GM12878 (cell line): ENCODE data around the gene IFI27L2. TPM values are rescaled to one million over a fixed set of nuclear protein-coding genes. Genes with fewer than 3 reads are reported as not detected.

Source experiments
- ATAC-seq: fragments of 200-7000 bp; cut with Tn5 transposase; 3 replicates; pipeline ENCODE4 v1.9.1; 2020; ENCODE audit warnings: mild to moderate bottlenecking, moderate library complexity
- BruUV-seq: library from RNA; stranded (reverse); fragments of 400-500 nt; replicated peaks from 2 replicates; lab custom pipeline; 2021; lab: Mats Ljungman, UMichigan
- CTCF ChIA-PET: fragments of 300-600 bp; sonication (Branson Sonifier 250); formaldehyde crosslinking; extraction: SDS; loops from one replicate; lab custom pipeline; 2021; ENCODE audit warnings: inconsistent platforms; lab: Yijun Ruan, JAX
- POLR2A ChIA-PET: fragments of 350-600 bp; formaldehyde crosslinking; extraction: SDS; loops from one replicate; lab custom pipeline; 2021; ENCODE audit warnings: inconsistent platforms; lab: Charles Lee
- RAD21 ChIA-PET: fragments of 300-600 bp; sonication (Branson Sonifier 250); formaldehyde crosslinking; loops from one replicate; lab custom pipeline; 2023; ENCODE audit warnings: antibody characterized with exemption; ENCODE audit not compliant: unreplicated experiment; lab: Charles Lee
- SMC1A ChIA-PET: fragments of 300-600 bp; sonication (Branson Sonifier 250); formaldehyde crosslinking; loops from one replicate; lab custom pipeline; 2023; ENCODE audit not compliant: unreplicated experiment, uncharacterized antibody; lab: Charles Lee
- DNase-seq: peaks from one replicate; pipeline ENCODE4 v3.0.0-alpha.2; 2011; ENCODE audit warnings: low read depth, low spot score
- FAIRE-seq: peaks from 3 replicates; lab custom pipeline; 2011; peaks lifted over from hg19 to GRCh38; lab: Jason Lieb, UNC
- H2AFZ ChIP-seq: 2 replicates; pipeline ENCODE4 v1.6.0; 2011; ENCODE audit warnings: low read depth, low read length, control low read depth; ENCODE audit not compliant: control insufficient read depth
- H3K27ac ChIP-seq: 2 replicates; pipeline ENCODE4 v1.5.1; 2011; ENCODE audit warnings: control low read depth; ENCODE audit not compliant: control insufficient read depth, insufficient read depth
- H3K27me3 ChIP-seq, 2 experiments: replicated peaks in 1 of 2; 2 replicates each; pipeline versions ENCODE4 v1.6.0 to v1.6.1; 2011; ENCODE audit warnings: low read length in 1 of 2; ENCODE audit not compliant: control insufficient read depth in 2 of 2, insufficient read depth in 2 of 2
- H3K36me3 ChIP-seq, 2 experiments: 2 replicates each; pipeline ENCODE4 v1.5.1; 2011; ENCODE audit warnings: low read length in 1 of 2; ENCODE audit not compliant: control insufficient read depth in 2 of 2, insufficient read depth in 2 of 2
- H3K4me1 ChIP-seq: 2 replicates; pipeline ENCODE4 v1.6.1; 2011; ENCODE audit warnings: mild to moderate bottlenecking, low read length, moderate library complexity, mixed read lengths; ENCODE audit not compliant: control insufficient read depth, insufficient read depth
- H3K4me2 ChIP-seq: 2 replicates; pipeline ENCODE4 v1.6.0; 2011; ENCODE audit warnings: control low read depth; ENCODE audit not compliant: control insufficient read depth, insufficient read depth
- H3K4me3 ChIP-seq: fragments of 200-600 bp; sonication (generic); 2 replicates; pipeline ENCODE4 v1.5.1; 2016
- H3K79me2 ChIP-seq: 2 replicates; pipeline ENCODE4 v1.6.0; 2011; ENCODE audit warnings: low read length; ENCODE audit not compliant: control insufficient read depth, insufficient read depth
- H3K9ac ChIP-seq: 2 replicates; pipeline ENCODE4 v1.8.0; 2011; ENCODE audit warnings: low read length, control low read depth, mixed read lengths; ENCODE audit not compliant: control insufficient read depth, insufficient read depth
- H3K9me3 ChIP-seq: replicated peaks from 3 replicates; pipeline ENCODE4 v1.5.1; 2011; ENCODE audit warnings: mild to moderate bottlenecking, low read length; ENCODE audit not compliant: control insufficient read depth, insufficient read depth
- H4K20me1 ChIP-seq: 2 replicates; pipeline ENCODE4 v1.6.0; 2011; ENCODE audit not compliant: control insufficient read depth, insufficient read depth
- CHD4 ChIP-seq: fragments of 200-600 bp; sonication (generic); IDR thresholded peaks from 2 replicates; pipeline ENCODE4 v1.6.1; 2016; ENCODE audit warnings: mild to moderate bottlenecking
- EP300 ChIP-seq, 2 experiments: fragments of 150-350 bp in 1 of 2; IDR thresholded peaks; 2 replicates each; pipeline ENCODE4 v1.6.1; 2011 to 2012; ENCODE audit warnings: low read depth in 2 of 2, low read length in 2 of 2, borderline replicate concordance in 1 of 2, improper control_type of control experiment in 1 of 2, inconsistent platforms in 1 of 2; ENCODE audit not compliant: control insufficient read depth in 1 of 2
- IKZF2 ChIP-seq, 2 experiments: fragments of 450-650 bp; IDR thresholded peaks; 2 replicates each; pipeline ENCODE4 v1.6.1; 2017; ENCODE audit warnings: mild to moderate bottlenecking in 2 of 2, moderate library complexity in 2 of 2
- KAT2A ChIP-seq: conservative IDR thresholded peaks from 2 replicates; pipeline ENCODE4 v1.6.1; 2011; ENCODE audit warnings: low read depth, low read length; ENCODE audit not compliant: control insufficient read depth
- KDM1A ChIP-seq: fragments of 200-600 bp; sonication (generic); IDR thresholded peaks from 2 replicates; pipeline ENCODE4 v1.6.1; 2016; ENCODE audit warnings: borderline replicate concordance
- NFIC ChIP-seq: IDR thresholded peaks from 2 replicates; pipeline ENCODE4 v1.6.1; 2012; ENCODE audit warnings: low read depth, mild to moderate bottlenecking, inconsistent platforms, low read length, moderate library complexity
- NR2F1 ChIP-seq: fragments of 450-650 bp; conservative IDR thresholded peaks from 2 replicates; pipeline ENCODE4 v1.6.1; 2017; ENCODE audit warnings: mild to moderate bottlenecking
- WGBS: methylation state at CpG from one replicate; pipeline ENCODE4 v1.1.6; 2016; ENCODE audit warnings: low lambda C conversion rate; ENCODE audit not compliant: insufficient replicate concordance, insufficient coverage; ENCODE audit errors: missing lambda C conversion rate; 5-methylcytosine and 5-hydroxymethylcytosine counted together
- in situ Hi-C: fragments of 300-500 bp; cut with MboI; formaldehyde crosslinking; loops from 9 replicates; pipeline ENCODE4 v1.14.3; 2018; ENCODE audit warnings: mixed read lengths
- intact Hi-C: fragments of 100-400 bp; cut with micrococcal nuclease; formaldehyde crosslinking; loops from one replicate; pipeline ENCODE4 v1.14.2; 2022; ENCODE audit not compliant: unreplicated experiment
- polyA plus RNA-seq, 11 experiments: library from polyadenylated mRNA; depleted of rRNA in 4 of 11; unstranded in 6 of 11; stranded (reverse) in 5 of 11; fragments of >200 nt; fragmentation: Nextera tagmentation in 4 of 11; fragmentation: Illumina TruSeq in 1 of 11; extraction: Ambion mirVana in 4 of 11; extraction: Trizol in 1 of 11; gene quantifications; 1 replicate in 1 of 11; 2 replicates in 10 of 11; pipeline versions ENCODE4 v1.2.1 to v1.2.3, GENCODE V29; 2011 to 2016; ENCODE audit warnings: inconsistent platforms in 2 of 11, missing spikeins in 2 of 11, low read depth in 1 of 11
- total RNA-seq, 4 experiments: library from RNA; depleted of rRNA in 3 of 4; stranded (reverse); fragments of >200 nt in 3 of 4; fragmentation: Illumina TruSeq in 1 of 4; extraction: Trizol in 1 of 4; gene quantifications; 2 replicates each; pipeline versions ENCODE4 v1.2.1 to v1.2.3, GENCODE V29; 2013 to 2021
- TF ChIP-seq, protein P1 (sequence below): IDR thresholded peaks from 2 replicates; pipeline ENCODE4 v1.6.1; 2012; ENCODE audit warnings: improper control_type of control experiment, low read depth, low read length; ENCODE audit not compliant: insufficient replicate concordance

IFI27L2 gene
- total and polyA plus RNA-seq, 10 of the 15 experiments (the other 5 are each of a cell fraction or from before 2014, with no cell fraction given), result 26.6 to 134 (median 60.3) TPM

DNA sequence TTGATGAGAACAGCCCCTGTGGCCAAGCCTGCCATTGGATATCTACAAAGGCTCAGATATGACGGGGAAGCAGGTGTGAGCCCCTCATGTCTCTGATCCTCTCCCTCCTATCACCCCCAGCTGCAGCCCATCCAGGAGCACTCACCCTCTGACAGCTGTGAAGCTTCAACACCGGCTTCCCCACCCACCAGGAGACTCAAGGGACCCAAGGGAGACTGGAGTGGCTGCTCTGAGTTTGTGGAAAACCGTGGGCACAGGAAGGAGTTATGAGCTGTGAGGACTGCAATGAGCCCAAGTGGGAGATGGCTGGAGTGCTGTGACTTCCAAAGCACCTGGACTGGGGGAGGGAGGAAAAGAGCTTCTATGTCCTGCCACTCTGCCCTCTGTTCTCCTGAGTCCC, 7.9 kb downstream of the IFI27L2 start:
- in situ Hi-C loops (no loop called here), intact Hi-C loops (no loop called here)
- Histone ChIP-seq H3K36me3 (no peaks in the 10 kb centered on the region; a peak in 1 of 4 replicates), H3K79me2 (no peaks in the 10 kb centered on the region), H3K27me3 (no peaks in the 10 kb centered on the region; a peak in 1 of 4 replicates), H4K20me1 (no peaks in the 10 kb centered on the region), H3K4me3 (no peak overlapping the region), H3K4me2 (no peak overlapping the region), H3K9ac (no peak overlapping the region), H3K4me1 (no peaks in the 10 kb centered on the region), H3K9me3 (no peaks in the 10 kb centered on the region; the same call in 2 of the 3 replicates), H3K27ac (no peak overlapping the region), H2AFZ (no peak overlapping the region)
- no peak for TF ChIP-seq NFIC
- no peak for TF ChIP-seq IKZF2 (IDR thresholded peaks at IDR 0.05)
- no peak for TF ChIP-seq CHD4
- TF ChIP-seq, protein P1, sequence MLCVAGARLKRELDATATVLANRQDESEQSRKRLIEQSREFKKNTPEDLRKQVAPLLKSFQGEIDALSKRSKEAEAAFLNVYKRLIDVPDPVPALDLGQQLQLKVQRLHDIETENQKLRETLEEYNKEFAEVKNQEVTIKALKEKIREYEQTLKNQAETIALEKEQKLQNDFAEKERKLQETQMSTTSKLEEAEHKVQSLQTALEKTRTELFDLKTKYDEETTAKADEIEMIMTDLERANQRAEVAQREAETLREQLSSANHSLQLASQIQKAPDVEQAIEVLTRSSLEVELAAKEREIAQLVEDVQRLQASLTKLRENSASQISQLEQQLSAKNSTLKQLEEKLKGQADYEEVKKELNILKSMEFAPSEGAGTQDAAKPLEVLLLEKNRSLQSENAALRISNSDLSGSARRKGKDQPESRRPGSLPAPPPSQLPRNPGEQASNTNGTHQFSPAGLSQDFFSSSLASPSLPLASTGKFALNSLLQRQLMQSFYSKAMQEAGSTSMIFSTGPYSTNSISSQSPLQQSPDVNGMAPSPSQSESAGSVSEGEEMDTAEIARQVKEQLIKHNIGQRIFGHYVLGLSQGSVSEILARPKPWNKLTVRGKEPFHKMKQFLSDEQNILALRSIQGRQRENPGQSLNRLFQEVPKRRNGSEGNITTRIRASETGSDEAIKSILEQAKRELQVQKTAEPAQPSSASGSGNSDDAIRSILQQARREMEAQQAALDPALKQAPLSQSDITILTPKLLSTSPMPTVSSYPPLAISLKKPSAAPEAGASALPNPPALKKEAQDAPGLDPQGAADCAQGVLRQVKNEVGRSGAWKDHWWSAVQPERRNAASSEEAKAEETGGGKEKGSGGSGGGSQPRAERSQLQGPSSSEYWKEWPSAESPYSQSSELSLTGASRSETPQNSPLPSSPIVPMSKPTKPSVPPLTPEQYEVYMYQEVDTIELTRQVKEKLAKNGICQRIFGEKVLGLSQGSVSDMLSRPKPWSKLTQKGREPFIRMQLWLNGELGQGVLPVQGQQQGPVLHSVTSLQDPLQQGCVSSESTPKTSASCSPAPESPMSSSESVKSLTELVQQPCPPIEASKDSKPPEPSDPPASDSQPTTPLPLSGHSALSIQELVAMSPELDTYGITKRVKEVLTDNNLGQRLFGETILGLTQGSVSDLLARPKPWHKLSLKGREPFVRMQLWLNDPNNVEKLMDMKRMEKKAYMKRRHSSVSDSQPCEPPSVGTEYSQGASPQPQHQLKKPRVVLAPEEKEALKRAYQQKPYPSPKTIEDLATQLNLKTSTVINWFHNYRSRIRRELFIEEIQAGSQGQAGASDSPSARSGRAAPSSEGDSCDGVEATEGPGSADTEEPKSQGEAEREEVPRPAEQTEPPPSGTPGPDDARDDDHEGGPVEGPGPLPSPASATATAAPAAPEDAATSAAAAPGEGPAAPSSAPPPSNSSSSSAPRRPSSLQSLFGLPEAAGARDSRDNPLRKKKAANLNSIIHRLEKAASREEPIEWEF, result no peak
- TF ChIP-seq NR2F1, result no peak
- no peak for TF ChIP-seq KDM1A
- no peak for TF ChIP-seq EP300 (IDR thresholded peaks at IDR 0.05; ENCODE audit: borderline replicate concordance in 1 of 2, control insufficient read depth in 1 of 2, low read depth in 2 of 2, low read length in 2 of 2)
- no peak for TF ChIP-seq KAT2A
- CTCF ChIA-PET, result no interaction called here
- DNase-seq (no peak), ATAC-seq (no peak), FAIRE-seq (no peak)
- RAD21 ChIA-PET, result interaction anchor here (0.8 kb wide), 1 partner anchor 65 kb away, joined by 3 read pairs; no protein-coding TSS in a partner anchor
- POLR2A ChIA-PET, result no interaction called here
- SMC1A ChIA-PET, result interaction anchor here (1.1 kb wide), 1 partner anchor 10 kb away, joined by 5 read pairs; no protein-coding TSS in a partner anchor
- no TSS peak for BruUV-seq
- 0% methylated on average over 3 of the region's 3 CpGs for WGBS
